ENCODE results near the gene PPP1R9B. TPM values are rescaled to one million over a fixed set of nuclear protein-coding genes. Genes with fewer than 3 reads are reported as not detected.

PPP1R9B gene
- total RNA-seq, 1 donor from 2014 or later = 73.6 TPM

DNA sequence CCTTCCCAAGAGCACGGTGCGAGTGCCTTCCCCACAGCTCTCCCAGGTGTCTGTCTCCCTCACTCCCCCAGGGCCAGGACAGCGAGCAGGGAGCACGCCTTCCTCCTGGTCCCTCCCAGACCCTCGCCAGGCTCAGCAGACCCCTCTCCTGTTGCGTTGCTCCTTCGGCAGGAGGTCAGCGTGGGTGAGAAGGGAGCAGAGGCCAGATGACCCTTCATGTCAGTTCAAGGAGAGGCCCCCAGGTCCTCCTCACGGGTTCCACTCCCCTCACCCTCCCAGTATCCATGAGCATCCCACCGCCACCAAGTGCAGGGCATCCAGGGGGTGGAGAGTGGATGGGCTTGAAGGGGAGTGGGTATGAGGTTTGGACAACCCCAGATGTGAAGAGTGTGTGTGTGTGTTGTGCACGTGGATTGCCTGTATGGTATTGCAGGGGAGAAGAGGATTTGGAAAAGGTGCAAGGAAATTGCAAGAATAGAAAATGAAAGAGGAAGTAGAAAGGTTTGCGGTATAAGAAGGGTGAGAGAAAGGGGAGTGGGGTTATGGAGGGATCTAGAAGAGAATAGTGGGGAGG, 33.0 kb upstream of the PPP1R9B start:
- no peak overlapping the region for H3K4me3 ChIP-seq (ENCODE audit: insufficient read depth, low read depth, low read length)
- no peak overlapping the region for H2AFZ ChIP-seq (ENCODE audit: low read depth, low read length)
- H3K27ac ChIP-seq (ENCODE audit: low read depth, low read length) = peak overlapping the region; percentile 79
- H3K9ac ChIP-seq (ENCODE audit: low read length) = peak overlapping the region; percentile 52
- DNase-seq (ENCODE audit: low read depth) (peak; percentile 52), FAIRE-seq (no peak)
- H3K4me1 Mint-ChIP-seq (ENCODE audit: low read depth, unreplicated experiment) = peaks cover 62% of the 10 kb centered on the region
- H3K79me2 ChIP-seq (ENCODE audit: insufficient read depth, low read length) = peaks cover 12% of the 10 kb centered on the region
- no peaks in the 10 kb centered on the region for H3K27me3 Mint-ChIP-seq (ENCODE audit: low read depth, unreplicated experiment)
- peak overlapping the region; percentile 98 for H3K27ac Mint-ChIP-seq (ENCODE audit: unreplicated experiment)
- H3K36me3 Mint-ChIP-seq (ENCODE audit: low read depth, unreplicated experiment) = peaks cover 30% of the 10 kb centered on the region
- peak overlapping the region; percentile 13 for H3K4me3 Mint-ChIP-seq (ENCODE audit: unreplicated experiment)
- H4K20me1 ChIP-seq (ENCODE audit: insufficient read depth, low read length) = peaks cover 71% of the 10 kb centered on the region
- H3K9me3 ChIP-seq (ENCODE audit: insufficient read depth, low read depth, low read length) = no peaks in the 10 kb centered on the region
- peaks cover 46% of the 10 kb centered on the region for H3K36me3 ChIP-seq (ENCODE audit: insufficient read depth, low read length)
- peak overlapping the region; percentile 13 for H3K4me2 ChIP-seq (ENCODE audit: low read length)
- no peaks in the 10 kb centered on the region for H3K27me3 ChIP-seq (ENCODE audit: insufficient read depth, low read length)
- H3K9me3 Mint-ChIP-seq (ENCODE audit: unreplicated experiment) = no peaks in the 10 kb centered on the region
- TF ChIP-seq CTCF (IDR thresholded peaks at IDR 0.05; ENCODE audit: insufficient read depth, low read depth, low read length) = no peak
- no peak for TF ChIP-seq EZH2 (IDR thresholded peaks at IDR 0.05; ENCODE audit: insufficient read depth, low read length)
- H3K4me1 ChIP-seq (ENCODE audit: insufficient read depth, low read length) = peaks cover 38% of the 10 kb centered on the region

DNA sequence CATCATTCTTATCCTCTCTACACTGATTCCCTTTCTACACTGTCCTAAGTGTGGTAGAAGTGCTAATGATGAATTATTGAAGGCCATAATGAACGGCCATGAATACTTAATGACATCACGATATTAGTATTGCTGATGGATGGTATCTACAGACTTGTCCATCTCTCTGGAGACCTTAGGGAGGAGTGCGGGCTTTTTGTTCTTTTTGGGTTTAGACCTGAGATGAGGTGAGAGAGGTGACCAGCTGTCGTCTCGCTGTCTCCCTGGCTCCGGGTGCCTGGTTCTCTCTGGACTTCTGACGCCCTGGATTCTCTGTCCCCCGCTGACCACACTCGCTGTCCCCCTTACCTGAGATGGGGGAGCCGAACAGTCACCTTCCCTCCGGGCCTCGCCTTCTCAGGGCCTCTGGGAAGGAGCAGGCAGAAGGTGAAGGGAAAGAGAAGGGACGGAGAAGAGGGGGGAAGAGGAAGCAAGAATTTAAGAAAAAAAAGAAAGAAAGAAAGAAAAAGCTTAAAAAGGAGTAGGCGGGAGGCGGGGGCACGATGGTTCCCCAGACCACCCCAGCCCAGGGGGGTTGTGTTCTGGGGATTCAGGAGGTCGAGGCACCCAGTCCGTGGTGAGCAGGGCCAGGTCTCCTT, 32.4 kb upstream of the PPP1R9B start:
- H3K27ac ChIP-seq (ENCODE audit: low read depth, low read length) = peak overlapping the region; percentile 79
- DNase-seq (ENCODE audit: low read depth) (peak; percentile 39), FAIRE-seq (no peak)
- Mint-ChIP-seq H3K36me3 (ENCODE audit: low read depth, unreplicated experiment) (peaks cover 30% of the 10 kb centered on the region), H3K9me3 (ENCODE audit: unreplicated experiment) (peaks cover 3% of the 10 kb centered on the region), H3K4me1 (ENCODE audit: low read depth, unreplicated experiment) (peaks cover 65% of the 10 kb centered on the region), H3K27ac (ENCODE audit: unreplicated experiment) (peak overlapping the region; percentile 98), H3K27me3 (ENCODE audit: low read depth, unreplicated experiment) (no peaks in the 10 kb centered on the region), H3K4me3 (ENCODE audit: unreplicated experiment) (peak overlapping the region; percentile 73)
- H3K27me3 ChIP-seq (ENCODE audit: insufficient read depth, low read length) = no peaks in the 10 kb centered on the region
- peak overlapping the region; percentile 52 for H3K9ac ChIP-seq (ENCODE audit: low read length)
- no peak overlapping the region for H2AFZ ChIP-seq (ENCODE audit: low read depth, low read length)
- peak overlapping the region; percentile 13 for H3K4me2 ChIP-seq (ENCODE audit: low read length)
- TF ChIP-seq CTCF (IDR thresholded peaks at IDR 0.05; ENCODE audit: insufficient read depth, low read depth, low read length) (no peak), EZH2 (IDR thresholded peaks at IDR 0.05; ENCODE audit: insufficient read depth, low read length) (no peak)
- H3K4me1 ChIP-seq (ENCODE audit: insufficient read depth, low read length) = peaks cover 37% of the 10 kb centered on the region
- H3K79me2 ChIP-seq (ENCODE audit: insufficient read depth, low read length) = peaks cover 9% of the 10 kb centered on the region
- no peaks in the 10 kb centered on the region for H3K9me3 ChIP-seq (ENCODE audit: insufficient read depth, low read depth, low read length)
- H3K36me3 ChIP-seq (ENCODE audit: insufficient read depth, low read length) = peaks cover 40% of the 10 kb centered on the region
- no peak overlapping the region for H3K4me3 ChIP-seq (ENCODE audit: insufficient read depth, low read depth, low read length)
- peaks cover 65% of the 10 kb centered on the region for H4K20me1 ChIP-seq (ENCODE audit: insufficient read depth, low read length)

Data from astrocyte (in vitro differentiated cells and primary cell).